HepG2 (cell line): ENCODE measurements around the gene TGM6. TPM values are rescaled to one million over a fixed set of nuclear protein-coding genes. Genes with fewer than 3 reads are reported as not detected.

Experiments used
- ATAC-seq: fragments of 200-7000 bp; cut with Tn5 transposase; 3 replicates; pipeline ENCODE4 v1.9.1; 2020; ENCODE audit warnings: mild to moderate bottlenecking, moderate library complexity
- BruUV-seq: library from RNA; stranded (reverse); fragments of 400-500 nt; replicated peaks from 2 replicates; lab custom pipeline; 2021; lab: Mats Ljungman, UMichigan
- CTCF ChIA-PET: fragments of 300-600 bp; formaldehyde crosslinking; extraction: SDS; loops from one replicate; lab custom pipeline; 2021; ENCODE audit warnings: low total read pairs, inconsistent platforms, low intra/inter-chr PET ratio; lab: Yijun Ruan, JAX
- POLR2A ChIA-PET: fragments of 350-600 bp; sonication (Branson Sonifier 250); formaldehyde crosslinking; loops from one replicate; lab custom pipeline; 2020; ENCODE audit warnings: antibody characterized with exemption, inconsistent platforms; lab: Yijun Ruan, JAX
- DNase-seq: peaks from one replicate; pipeline ENCODE4 v3.0.0-alpha.2; 2015; ENCODE audit warnings: low spot score
- FAIRE-seq: peaks from 3 replicates; lab custom pipeline; 2011; peaks lifted over from hg19 to GRCh38; lab: Jason Lieb, UNC
- H2AFZ ChIP-seq: one replicate; pipeline ENCODE4 v1.6.1; 2011; ENCODE audit warnings: low read length, inconsistent platforms
- H3K27ac ChIP-seq: fragments of 300-600 bp; 3 replicates; pipeline ENCODE4 v1.8.0; 2011; ENCODE audit warnings: mixed run types, mild to moderate bottlenecking, mixed read lengths, low read length, inconsistent platforms; ENCODE audit not compliant: insufficient read depth; ENCODE audit errors: extremely low read length
- H3K27me3 ChIP-seq, 2 experiments: fragments of 200-600 bp in 1 of 2; 2 replicates in 1 of 2; 3 replicates in 1 of 2; pipeline versions ENCODE4 v1.6.0 to v1.8.0; 2011; ENCODE audit warnings: low read length in 2 of 2, mild to moderate bottlenecking in 2 of 2, moderate library complexity in 2 of 2, inconsistent platforms in 1 of 2; ENCODE audit not compliant: insufficient read depth in 2 of 2, control insufficient read depth in 1 of 2
- H3K36me3 ChIP-seq, 2 experiments: fragments of 200-600 bp in 1 of 2; replicated peaks in 1 of 2; 2 replicates in 1 of 2; 3 replicates in 1 of 2; pipeline versions ENCODE4 v1.5.1 to v1.8.0; 2011; ENCODE audit warnings: low read length in 2 of 2, inconsistent platforms in 1 of 2; ENCODE audit not compliant: insufficient read depth in 2 of 2, control insufficient read depth in 1 of 2
- H3K4me1 ChIP-seq: 2 replicates; pipeline ENCODE4 v1.5.1; 2012; ENCODE audit warnings: low read length, inconsistent platforms; ENCODE audit not compliant: insufficient read depth
- H3K4me2 ChIP-seq: 2 replicates; pipeline ENCODE4 v1.6.0; 2011; ENCODE audit warnings: low read depth, low read length, inconsistent platforms
- H3K4me3 ChIP-seq, 3 experiments: fragments of 200-600 bp in 1 of 3; sonication (generic), shearing (Covaris generic) in 1 of 3; replicated peaks in 1 of 3; 2 replicates each; pipeline ENCODE4 v1.5.1; 2011 to 2016; ENCODE audit warnings: low read length in 3 of 3, inconsistent platforms in 2 of 3, low read depth in 2 of 3, mild to moderate bottlenecking in 2 of 3, control low read depth in 1 of 3, mixed read lengths in 1 of 3; ENCODE audit not compliant: insufficient read depth in 1 of 3
- H3K79me2 ChIP-seq: one replicate; pipeline ENCODE4 v1.6.1; 2011; ENCODE audit warnings: low read length, inconsistent platforms; ENCODE audit not compliant: insufficient read depth
- H3K9ac ChIP-seq: 2 replicates; pipeline ENCODE4 v1.6.0; 2011; ENCODE audit warnings: mild to moderate bottlenecking, low read depth, low read length, inconsistent platforms; ENCODE audit not compliant: insufficient read depth
- H3K9me3 ChIP-seq: 2 replicates; pipeline ENCODE4 v1.5.1; 2012; ENCODE audit warnings: mild to moderate bottlenecking, low read length
- H4K20me1 ChIP-seq: 2 replicates; pipeline ENCODE4 v1.6.0; 2011; ENCODE audit warnings: inconsistent platforms, mild to moderate bottlenecking, low read length, moderate library complexity; ENCODE audit not compliant: insufficient read depth
- BORCS8-MEF2B ChIP-seq: sonication (generic); formaldehyde crosslinking; IDR thresholded peaks from 2 replicates; pipeline ENCODE4 v1.8.0; 2022; ENCODE audit warnings: mild to moderate bottlenecking, missing genetic modification reagents
- FOSL2 ChIP-seq: sonication (generic); formaldehyde crosslinking; IDR thresholded peaks from 2 replicates; pipeline ENCODE4 v1.4.0; 2020; ENCODE audit warnings: missing genetic modification reagents
- KAT2B ChIP-seq: fragments of 150-350 bp; IDR thresholded peaks from 2 replicates; pipeline ENCODE4 v1.6.1; 2014; ENCODE audit warnings: low read depth, low read length, borderline replicate concordance
- MAZ ChIP-seq, 2 experiments: sonication (generic) in 1 of 2; formaldehyde crosslinking in 1 of 2; IDR thresholded peaks; 2 replicates each; pipeline versions ENCODE4 v1.5.0 to v1.6.1; 2012 to 2020; ENCODE audit warnings: low read depth in 2 of 2, mild to moderate bottlenecking in 2 of 2, borderline replicate concordance in 1 of 2, improper control_type of control experiment in 1 of 2, low read length in 1 of 2, missing genetic modification reagents in 1 of 2, moderate library complexity in 1 of 2
- MBNL3 ChIP-seq: fragments of 250-450 bp; sonication (Bioruptor Pico); conservative IDR thresholded peaks from 2 replicates; pipeline ENCODE4 v1.8.0; 2022; ENCODE audit warnings: mild to moderate bottlenecking, inconsistent platforms
- MTA1 ChIP-seq: sonication (generic); formaldehyde crosslinking; IDR thresholded peaks from 2 replicates; pipeline ENCODE4 v1.4.0; 2020; ENCODE audit warnings: missing genetic modification reagents, mild to moderate bottlenecking, borderline replicate concordance
- NONO ChIP-seq, 2 experiments: fragments of 450-650 bp in 1 of 2; sonication (generic) in 1 of 2; formaldehyde crosslinking in 1 of 2; IDR thresholded peaks in 1 of 2; conservative IDR thresholded peaks in 1 of 2; 2 replicates each; pipeline versions ENCODE4 v1.6.1 to v1.8.0; 2017 to 2022; ENCODE audit warnings: mild to moderate bottlenecking in 1 of 2, missing genetic modification reagents in 1 of 2, moderate library complexity in 1 of 2
- RFX3 ChIP-seq: IDR thresholded peaks from 2 replicates; pipeline ENCODE4 v1.6.1; 2016; ENCODE audit warnings: missing biosample characterization, missing genetic modification reagents
- TCF7L2 ChIP-seq: IDR thresholded peaks from 2 replicates; pipeline ENCODE4 v1.6.1; 2011; ENCODE audit warnings: mild to moderate bottlenecking, low read depth, low read length, moderate library complexity
- ZNF501 ChIP-seq: sonication (generic); formaldehyde crosslinking; IDR thresholded peaks from 2 replicates; pipeline ENCODE4 v1.5.1; 2020; ENCODE audit warnings: mild to moderate bottlenecking, moderate library complexity, missing genetic modification reagents
- ZNF605 ChIP-seq: sonication (generic); formaldehyde crosslinking; IDR thresholded peaks from 2 replicates; pipeline ENCODE4 v1.8.0; 2022; ENCODE audit warnings: mild to moderate bottlenecking, missing genetic modification reagents
- WGBS: methylation state at CpG from one replicate; pipeline ENCODE4 v1.1.6; 2017; ENCODE audit warnings: low lambda C conversion rate; 5-methylcytosine and 5-hydroxymethylcytosine counted together
- in situ Hi-C: cut with HindIII; loops from 2 replicates; pipeline ENCODE4 v1.10.0; 2017; ENCODE audit warnings: low pct_unique_long_range_greater_than_20kb; ENCODE audit not compliant: extremely low pct_ligation_motif_present
- intact Hi-C: fragments of 100-400 bp; cut with micrococcal nuclease; formaldehyde crosslinking; loops from one replicate; pipeline ENCODE4 v1.10.0; 2022; ENCODE audit not compliant: unreplicated experiment
- polyA plus RNA-seq, 8 experiments: library from polyadenylated mRNA; depleted of rRNA in 3 of 8; stranded (reverse) in 7 of 8; unstranded in 1 of 8; fragments of >200 nt; fragmentation: Illumina TruSeq in 4 of 8; extraction: Trizol in 4 of 8; gene quantifications; 2 replicates each; pipeline versions ENCODE4 v1.2.1 to v1.2.3, GENCODE V29; 2011 to 2016; ENCODE audit warnings: low read depth in 4 of 8, missing spikeins in 1 of 8, mixed read lengths in 1 of 8; ENCODE audit not compliant: insufficient read depth in 1 of 8
- total RNA-seq, 5 experiments: library from RNA; depleted of rRNA; stranded (reverse); fragments of >200 nt; fragmentation: Illumina TruSeq; extraction: Trizol; gene quantifications; 2 replicates each; pipeline ENCODE4 v1.2.3, GENCODE V29; 2016; ENCODE audit warnings: low read depth in 1 of 5

The TGM6 gene
- total and polyA plus RNA-seq, 2 of the 13 experiments (the other 11 are each of a cell fraction or from before 2014, with no cell fraction given) = not detected

DNA sequence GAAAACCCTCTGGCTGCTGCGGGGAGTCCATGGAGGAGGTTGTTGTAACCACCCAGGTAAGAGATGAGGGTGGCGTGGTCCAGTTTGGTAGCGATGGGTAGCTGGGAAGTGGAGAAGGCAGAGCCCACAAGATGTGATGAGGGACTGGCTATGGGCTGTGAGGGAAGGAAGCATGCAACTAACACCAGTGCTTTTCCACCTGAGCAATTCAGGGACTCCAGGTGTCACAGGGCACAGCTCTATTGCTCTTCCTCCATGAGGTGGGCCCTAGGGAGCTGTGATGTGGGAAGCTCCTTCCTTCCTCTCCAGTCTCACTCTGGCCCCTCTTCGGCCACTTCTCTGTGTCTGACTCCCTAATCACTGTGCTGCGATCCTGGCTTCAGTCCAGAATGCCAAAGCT, 32.4 kb upstream of the TGM6 start (continued):
- no peak for TF ChIP-seq NONO (IDR thresholded peaks at IDR 0.05)
- no peak for TF ChIP-seq NONO (CRISPR knock-in tag; conservative IDR thresholded peaks at IDR 0.05)
- no peak for TF ChIP-seq RFX3 (CRISPR knock-in tag)
- TF ChIP-seq ZNF501 (CRISPR knock-in tag) = no peak
- no peak for TF ChIP-seq TCF7L2
- TF ChIP-seq MAZ (IDR thresholded peaks at IDR 0.05; ENCODE audit: borderline replicate concordance, low read depth, low read length) = no peak
- no peak for TF ChIP-seq MAZ (CRISPR knock-in tag; IDR thresholded peaks at IDR 0.05; ENCODE audit: low read depth)
- TF ChIP-seq KAT2B = no peak
- no peak for TF ChIP-seq MBNL3
- TF ChIP-seq, all 625 proteins: peak for 0

DNA sequence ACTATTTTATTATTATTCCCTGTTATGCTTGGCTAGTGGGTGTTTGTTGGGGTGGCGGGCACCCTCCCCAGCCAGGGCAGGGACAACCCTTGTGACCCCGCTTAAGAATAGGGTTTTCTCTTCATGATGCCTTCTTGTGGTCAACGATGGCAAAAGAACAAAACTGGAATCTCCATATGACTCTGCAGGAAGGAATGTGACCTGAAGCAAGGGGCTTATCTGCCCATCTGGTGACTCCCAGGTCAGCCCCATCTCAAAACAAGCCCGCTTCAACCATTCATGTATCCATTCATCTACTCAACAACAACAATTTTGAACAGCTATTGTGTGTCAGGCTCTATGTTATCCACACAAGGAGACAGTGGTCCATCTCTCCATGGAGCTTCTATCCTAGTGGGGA, 30.9 kb upstream of the TGM6 start:
- H3K4me3 ChIP-seq = no peak overlapping the region
- ATAC-seq = no peak
- CTCF ChIA-PET = no interaction called here

More for the DNA sequence above, 30.9 kb upstream of the TGM6 start:
- FAIRE-seq (no peak), DNase-seq (peak; percentile 39)
- WGBS = 7% methylated on average over 4 of the region's 4 CpGs
- Histone ChIP-seq H3K27me3 (peaks cover 0 to 6% of the 10 kb centered on the region in 2 experiments; a peak in 2 of 5 replicates), H3K4me1 (peaks cover 4% of the 10 kb centered on the region; the same call in 1 of the 2 replicates), H2AFZ (no peak overlapping the region), H3K79me2 (no peaks in the 10 kb centered on the region), H3K4me2 (no peak overlapping the region), H3K27ac (no peak overlapping the region), H3K36me3 (no peaks in the 10 kb centered on the region), H3K9me3 (0 out of 2 replicates have a peak, but pooled peaks cover 4% of the 10 kb centered on the region), H3K9ac (no peak overlapping the region), H4K20me1 (no peaks in the 10 kb centered on the region)
- in situ Hi-C loops = no loop called here
- no peak for TF ChIP-seq ZNF605 (CRISPR knock-in tag)
- peak; percentile 37 for TF ChIP-seq FOSL2 (CRISPR knock-in tag)
- no peak for TF ChIP-seq BORCS8-MEF2B
- TF ChIP-seq MTA1 (CRISPR knock-in tag) = no peak
- BruUV-seq = no TSS peak
- intact Hi-C loops = loop anchor here (2.0 kb wide), 1 partner anchor 73 kb away; no protein-coding TSS in a partner anchor
- POLR2A ChIA-PET = no interaction called here
